NAMALWA (cell line): ENCODE data around the gene KLF9.
A peak's percentile ranks its signal among the peaks of the same experiment; 100 is the strongest.

Experiments
- DNase-seq: peaks from one replicate; pipeline ENCODE4 v3.0.0-alpha.2; 2015; ENCODE audit warnings: low spot score

Gene KLF9

GRCh38 chr9:70421272-70422180, 7.1 kb upstream of the KLF9 start:
- no peak for DNase-seq

DNA sequence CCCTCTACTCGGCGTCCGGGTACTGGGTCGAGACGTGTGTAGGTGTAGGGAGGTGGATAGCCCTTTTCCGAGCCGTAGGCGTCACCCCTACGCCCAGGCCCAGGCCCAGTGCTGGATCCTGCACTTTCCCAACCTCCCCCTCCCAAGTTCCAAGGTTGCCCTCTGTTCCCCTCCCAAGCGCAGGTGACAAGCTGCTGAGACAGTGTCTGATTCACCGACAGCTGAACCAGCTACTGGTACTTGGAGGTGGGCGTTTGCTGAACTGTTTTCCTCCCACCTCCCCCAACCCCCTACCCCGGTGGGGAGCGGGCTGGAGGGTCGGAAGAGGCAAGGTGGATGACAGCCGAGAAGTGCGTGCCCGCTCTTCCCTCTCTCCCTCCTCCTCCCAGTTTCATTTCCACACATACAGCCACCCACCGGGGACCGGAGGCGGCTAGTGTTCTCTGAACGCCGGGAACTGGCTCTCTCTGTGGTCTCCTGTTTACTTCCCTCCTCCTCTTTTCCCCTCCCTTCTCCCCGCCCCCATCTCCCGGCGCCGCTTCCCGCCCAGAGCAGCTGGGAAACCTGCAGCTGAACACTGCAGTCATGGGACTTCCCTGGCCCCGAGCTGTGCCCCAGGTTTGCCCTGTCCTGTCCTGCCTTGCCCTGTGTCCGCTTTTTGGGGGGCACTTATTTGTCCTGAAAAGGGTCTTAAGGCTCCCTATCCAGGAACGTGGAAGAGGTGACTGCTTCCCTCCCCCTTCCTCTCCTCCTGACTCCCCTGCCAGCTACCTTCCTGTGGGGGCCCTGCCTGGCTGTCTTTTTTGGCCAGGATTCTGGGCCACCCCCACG, 6.2 kb upstream of the KLF9 start:
- no peak for DNase-seq

- peak; percentile 88 for DNase-seq
Observed at GRCh38 chr9:70419556-70420440, 5.3 kb upstream of the KLF9 start.

DNA sequence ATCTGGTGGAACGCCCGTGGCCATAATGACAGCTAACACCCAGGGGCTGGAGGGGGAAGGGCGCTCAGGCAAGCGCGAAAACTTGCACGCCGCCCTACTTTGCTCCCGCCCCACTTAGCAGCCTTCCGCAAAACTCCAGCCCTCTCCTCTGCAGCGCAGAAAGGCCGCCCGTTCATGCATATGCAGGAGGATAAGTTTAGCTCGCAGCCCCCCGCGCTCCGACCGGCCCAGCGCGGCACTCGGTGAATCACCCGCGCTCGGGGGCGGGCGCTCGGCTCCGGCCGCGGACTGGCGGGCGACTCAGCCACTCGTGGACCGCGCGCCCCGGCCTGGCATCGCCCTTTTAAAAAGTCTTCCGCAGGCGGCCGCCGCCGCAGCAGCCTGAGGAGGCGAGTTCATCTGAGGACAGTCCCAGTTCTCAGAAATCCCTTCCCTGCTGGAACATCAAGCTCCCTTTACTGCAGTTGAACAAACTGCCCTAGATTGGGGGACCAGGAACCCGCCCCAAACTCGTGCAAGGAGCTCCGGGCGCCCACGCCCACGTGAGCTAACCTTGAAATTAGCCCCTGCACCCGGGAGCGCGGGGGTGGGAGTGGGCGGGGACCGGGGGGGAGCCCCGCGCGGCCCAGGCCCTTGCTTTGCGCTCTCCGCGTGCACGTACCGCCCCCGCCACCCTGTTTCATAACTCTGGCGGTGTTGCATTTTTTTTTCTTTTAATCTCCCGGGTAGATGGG, 4.5 kb upstream of the KLF9 start:
- DNase-seq: peak; percentile 92

DNA sequence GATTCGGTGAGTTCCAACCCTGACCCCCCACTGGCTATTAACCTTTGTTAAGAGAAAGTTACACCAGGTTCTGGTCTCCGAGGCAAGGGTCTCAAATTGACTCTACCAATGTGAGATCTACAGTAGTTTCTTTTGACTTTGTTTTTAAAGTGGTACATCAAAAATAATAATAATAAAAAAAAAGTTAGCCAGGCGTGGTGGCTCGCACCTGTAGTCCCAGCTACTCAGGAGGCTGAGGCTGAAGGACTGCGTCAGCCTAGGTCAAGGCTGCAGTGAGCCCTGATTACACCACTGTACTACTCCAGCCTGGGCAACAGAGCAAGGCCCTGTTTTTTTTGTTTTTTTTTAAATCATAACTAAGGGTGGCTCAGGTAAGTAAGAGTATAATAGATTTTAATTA, 1.0 kb upstream of the KLF9 start:
- no peak for DNase-seq

- DNase-seq: no peak
Observed at GRCh38 chr9:70415041-70415440, 584 bp upstream of the KLF9 start.

- DNase-seq: no peak
Observed at GRCh38 chr9:70413464-70413798, 1.0 kb downstream of the KLF9 start.

- DNase-seq: no peak
Observed at GRCh38 chr9:70412832-70413463, 1.5 kb downstream of the KLF9 start.

DNA sequence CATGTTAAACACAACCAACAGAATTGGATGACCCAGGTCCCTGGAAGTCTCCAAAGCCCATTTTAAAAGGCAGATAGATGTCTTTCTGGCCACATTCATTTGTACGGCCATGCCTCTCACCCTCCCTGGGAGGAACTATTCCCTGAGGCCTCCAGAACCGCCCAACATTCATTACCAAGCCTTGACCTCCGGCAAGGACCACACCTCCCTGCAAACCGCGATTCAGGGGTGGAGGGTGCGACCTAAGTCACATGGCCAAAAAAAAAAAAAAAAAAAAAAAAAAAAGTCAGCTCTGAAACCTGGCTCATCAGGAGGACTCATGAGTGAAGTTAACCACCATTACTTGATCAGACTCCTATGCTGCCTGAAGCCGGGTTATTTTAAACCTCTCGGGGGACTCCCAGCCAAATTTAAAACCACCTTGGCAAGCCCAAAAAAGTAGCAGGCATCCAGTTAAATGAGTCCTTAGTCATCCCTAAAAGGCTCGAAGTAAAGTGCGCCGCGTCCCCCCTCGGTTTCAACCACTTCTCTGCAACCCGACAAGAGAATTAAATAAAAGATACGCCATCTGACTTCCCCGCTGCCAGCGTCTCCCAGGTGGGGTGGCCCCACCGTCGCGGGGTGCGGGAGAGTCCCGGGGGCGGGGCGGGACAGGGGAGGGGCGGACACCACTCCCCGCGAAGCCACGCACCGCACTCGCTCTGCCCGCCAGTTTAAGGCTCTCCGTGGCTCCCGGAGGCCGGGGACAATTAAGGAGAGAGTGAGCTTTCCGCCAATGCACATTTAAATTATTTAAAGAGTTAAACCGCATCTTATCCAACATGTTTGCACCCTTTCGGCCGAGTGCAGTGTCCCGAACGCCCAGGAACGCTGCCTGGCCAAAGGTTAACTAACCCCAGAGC, 2.3 kb downstream of the KLF9 start:
- DNase-seq: peak; percentile 15

- peak; percentile 15 for DNase-seq
Observed at GRCh38 chr9:70411121-70411929, 3.1 kb downstream of the KLF9 start.

- peak; percentile 29 for DNase-seq
Observed at GRCh38 chr9:70410368-70410767, 4.1 kb downstream of the KLF9 start.

GRCh38 chr9:70409800-70410199, 4.7 kb downstream of the KLF9 start:
- no peak for DNase-seq

DNA sequence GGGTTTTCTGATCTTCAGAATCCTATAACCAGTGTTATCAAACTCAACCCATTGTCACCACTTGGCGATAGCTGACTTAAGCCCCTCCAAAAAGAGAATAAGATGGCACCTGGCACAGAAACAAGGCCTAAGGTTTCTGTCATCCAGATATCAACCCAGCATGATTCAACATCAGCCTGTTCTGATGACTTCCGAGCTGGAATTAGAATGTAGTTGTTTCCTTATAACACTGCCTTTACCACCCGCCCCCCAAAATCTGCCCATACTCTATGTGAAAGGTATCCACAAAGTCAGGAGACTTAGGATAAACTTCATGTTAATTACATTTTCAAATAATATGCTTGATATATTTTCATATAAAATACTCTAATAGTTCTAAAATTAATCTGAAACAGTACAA, 5.2 kb downstream of the KLF9 start:
- no peak for DNase-seq

DNA sequence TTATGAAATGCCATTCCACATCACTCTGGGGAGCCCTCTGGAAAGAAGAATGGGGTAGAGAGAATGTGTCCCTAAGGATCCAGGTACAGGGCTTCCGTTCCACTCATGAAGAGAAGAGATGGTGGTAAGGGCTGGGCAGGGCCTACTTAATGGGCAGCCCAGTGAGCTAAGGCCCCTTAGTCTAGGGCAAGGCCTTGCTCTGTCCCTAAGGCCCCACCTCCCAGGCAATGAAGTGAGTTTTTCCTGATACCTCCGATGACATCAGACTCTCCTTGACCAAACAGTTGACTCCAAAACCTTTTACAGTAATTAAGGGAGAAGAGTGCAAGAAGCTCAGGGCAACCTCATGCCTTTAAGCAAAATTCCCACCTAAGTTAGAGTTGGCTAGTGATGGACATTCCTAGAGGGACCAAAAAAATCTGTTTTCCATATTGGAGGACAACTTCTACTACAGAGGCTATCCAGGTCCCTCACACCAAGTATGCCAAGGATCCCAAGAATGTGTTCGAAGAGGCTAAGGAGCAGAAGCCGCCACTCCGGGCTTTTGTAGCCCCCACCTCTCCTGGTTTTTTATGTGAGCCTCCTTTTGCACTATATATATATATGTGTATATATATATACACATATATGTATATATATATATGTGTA, 5.9 kb downstream of the KLF9 start:
- DNase-seq: no peak

GRCh38 chr9:70407081-70407503, 7.4 kb downstream of the KLF9 start:
- DNase-seq: no peak

DNA sequence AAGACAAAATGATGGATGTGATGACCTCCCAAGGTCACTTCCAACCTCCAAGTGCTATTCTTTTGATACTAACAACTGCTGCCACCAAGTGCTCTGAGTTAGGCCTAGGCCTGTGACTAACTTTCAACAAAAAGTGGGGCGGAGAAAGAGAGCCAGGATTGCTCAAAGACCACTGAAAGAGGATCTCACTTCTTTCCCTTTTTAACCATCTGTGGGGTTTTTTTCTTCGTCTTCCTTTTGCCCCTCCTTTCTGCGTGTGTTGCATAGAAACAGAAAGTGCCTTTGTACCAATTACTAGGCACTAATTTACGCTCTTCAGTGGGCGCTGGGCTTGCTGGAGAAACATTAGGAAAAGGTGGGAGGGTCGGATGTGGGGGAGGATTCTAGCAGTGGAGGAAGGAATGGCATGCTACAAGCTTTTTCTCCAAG, 8.0 kb downstream of the KLF9 start:
- peak; percentile 49 for DNase-seq

DNA sequence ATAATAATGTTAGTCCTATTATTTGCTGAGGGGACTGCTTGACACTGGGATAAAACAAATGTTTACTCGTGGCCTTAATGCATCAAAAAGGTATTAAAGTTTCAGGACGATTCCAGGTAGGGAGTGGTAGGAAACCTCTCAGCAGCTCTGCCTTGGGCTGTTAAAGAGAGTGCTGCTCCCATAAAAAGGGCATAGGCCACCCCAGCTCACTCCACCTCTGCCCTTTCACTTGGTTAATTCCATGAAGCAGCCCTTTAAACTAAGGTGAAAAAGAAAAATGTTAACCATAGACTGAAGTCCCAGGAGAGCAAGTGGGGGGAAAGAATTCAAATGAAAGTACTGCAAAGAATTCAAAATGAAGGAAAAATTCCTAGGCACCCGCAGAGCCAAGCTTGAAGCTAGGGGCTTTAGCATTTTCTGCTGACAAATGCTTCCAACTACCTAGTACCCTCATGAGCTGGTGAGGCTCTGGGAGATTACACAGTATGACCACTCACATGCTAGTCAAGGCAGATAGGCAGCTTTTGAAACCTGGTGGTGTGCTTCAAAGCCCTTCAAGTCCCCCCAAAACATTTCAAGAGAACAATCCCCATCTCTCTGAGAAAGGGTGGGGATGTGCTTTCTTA, 8.5 kb downstream of the KLF9 start:
- DNase-seq: no peak

GRCh38 chr9:70404261-70404660, 10.2 kb downstream of the KLF9 start:
- no peak for DNase-seq
